Psoas muscle (tissue), 8 donors: ENCODE data around the gene TSPYL1. TPM values are rescaled to one million over a fixed set of nuclear protein-coding genes. Genes with fewer than 3 reads are reported as not detected.

Source experiments
- ATAC-seq, 4 donors: fragments of 200-7000 bp; cut with Tn5 transposase; one replicate each; pipeline ENCODE4 v1.9.1; 2020; ENCODE audit warnings: moderate library complexity in 3 of 4, mild to moderate bottlenecking in 2 of 4
- DNase-seq, 2 donors: peaks; one replicate each; pipeline ENCODE4 v3.0.0-alpha.2; 2020
- H3K27ac ChIP-seq: fragments of 200-600 bp; one replicate; pipeline ENCODE4 v1.8.0; 2022
- H3K27me3 ChIP-seq, 3 donors: fragments of 200-600 bp in 1 of 3; one replicate each; pipeline versions ENCODE4 v1.6.1 to v1.8.0; 2013 to 2022; ENCODE audit warnings: low read length in 2 of 3, mild to moderate bottlenecking in 2 of 3, moderate library complexity in 1 of 3; ENCODE audit not compliant: insufficient read depth in 3 of 3
- H3K36me3 ChIP-seq, 2 donors: fragments of 200-600 bp in 1 of 2; one replicate each; pipeline versions ENCODE4 v1.6.1 to v1.8.0; 2013 to 2022; ENCODE audit warnings: low read depth in 1 of 2, mild to moderate bottlenecking in 1 of 2, moderate library complexity in 1 of 2; ENCODE audit not compliant: insufficient read depth in 1 of 2
- H3K4me1 ChIP-seq: fragments of 200-600 bp; one replicate; pipeline ENCODE4 v1.8.0; 2022
- H3K4me3 ChIP-seq: fragments of 200-600 bp; one replicate; pipeline ENCODE4 v1.8.0; 2022; ENCODE audit warnings: mild to moderate bottlenecking
- H3K9me3 ChIP-seq: fragments of 200-600 bp; one replicate; pipeline ENCODE4 v1.8.0; 2022
- WGBS, 3 donors: extraction: QIAGEN DNeasy Blood & Tissue Kit; methylation state at CpG; one replicate each; pipeline versions ENCODE4 v1.1.6 to v1.1.7; 2013; 5-methylcytosine and 5-hydroxymethylcytosine counted together
- intact Hi-C, 2 donors: fragments of 100-400 bp; cut with DNase I; formaldehyde crosslinking; loops; one replicate each; pipeline versions ENCODE4 v1.11.0 to v1.14.2; 2022
- polyA plus RNA-seq, 3 donors: library from polyadenylated mRNA; stranded (reverse); fragments of 200-250 nt; gene quantifications; one replicate each; pipeline ENCODE4 v1.2.3, GENCODE V29; 2013
- total RNA-seq, 4 donors: library from RNA; stranded (reverse); fragmentation: NEBNext Ultra II Directional in 2 of 4; extraction: Animal tissue kit (Norgen Biotek cat#: 25700) in 2 of 4; gene quantifications; one replicate each; pipeline versions ENCODE4 v1.2.1 to v1.2.4, GENCODE V29; 2021 to 2023
- TF ChIP-seq, protein P1 (sequence below): fragments of 200-600 bp; IDR thresholded peaks from one replicate; pipeline ENCODE4 v1.8.0; 2022; ENCODE audit warnings: antibody characterized with exemption
- donor health status: healthy with polysubstance abuse.
- donor health status: DM: no; HTN: no; CAD: no; lungs with moderate emphysema.
- donor health status: Bipolar disorder and iron deficiency.
- donor health status: healthy.
- donor health status: DM: yes; HTN: yes; CAD: no.
- donor health status: DM: no; HTN: no; CAD: no.
- donor health status: DM: no; HTN: no; CAD: no.
- donor health status: DM: yes; HTN: yes; CAD: no.

TSPYL1 gene
- total and polyA plus RNA-seq, 7 donors, result 20.5 to 174 (median 96.3) TPM

DNA sequence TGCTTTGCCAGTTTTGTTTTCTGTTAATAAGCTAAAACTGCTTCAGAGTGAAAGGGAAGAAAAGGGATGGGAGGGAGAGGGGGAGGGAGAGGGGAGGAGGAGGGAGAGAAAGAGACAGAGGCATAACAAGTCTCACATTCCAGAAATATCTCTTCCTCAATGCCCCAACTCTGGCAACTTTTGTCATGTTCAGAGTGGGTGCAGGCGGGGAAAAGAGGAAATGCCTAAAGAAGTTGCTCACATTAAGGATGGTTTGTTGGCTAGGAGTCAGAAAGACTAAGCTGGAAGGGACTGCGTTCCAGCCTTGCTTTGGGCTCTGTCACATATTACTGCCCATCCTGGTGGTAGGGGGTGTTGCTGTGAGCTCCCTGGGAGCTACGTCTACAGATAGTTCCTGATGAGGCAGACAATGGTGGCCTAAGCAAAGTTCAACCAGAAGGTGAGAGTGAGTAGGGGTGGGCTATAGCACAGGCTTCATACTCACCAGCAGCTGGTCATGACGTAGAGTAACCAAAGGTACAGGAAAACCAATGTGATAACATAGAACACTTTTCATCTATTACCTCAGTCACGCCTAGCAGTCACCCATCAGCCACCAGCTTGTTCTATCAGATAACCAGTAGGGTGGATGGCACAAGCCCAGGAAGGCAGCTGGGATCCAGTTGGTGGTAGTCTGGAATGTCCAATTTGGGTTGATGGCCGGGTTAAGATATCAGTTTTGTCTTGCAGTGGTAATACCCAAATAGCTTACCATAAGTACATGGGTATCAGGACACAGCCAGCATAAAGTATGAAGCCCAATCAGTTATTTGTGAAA, 28.0 kb downstream of the TSPYL1 start:
- no peaks in the 10 kb centered on the region for H3K36me3 ChIP-seq
- 66 to 69% (median 67%) methylated on average over 6 of the region's 6 CpGs for WGBS, 3 donors
- H3K27ac ChIP-seq, result no peak overlapping the region
- ATAC-seq, result no peak
- H3K9me3 ChIP-seq, result no peaks in the 10 kb centered on the region
- TF ChIP-seq, protein P1, sequence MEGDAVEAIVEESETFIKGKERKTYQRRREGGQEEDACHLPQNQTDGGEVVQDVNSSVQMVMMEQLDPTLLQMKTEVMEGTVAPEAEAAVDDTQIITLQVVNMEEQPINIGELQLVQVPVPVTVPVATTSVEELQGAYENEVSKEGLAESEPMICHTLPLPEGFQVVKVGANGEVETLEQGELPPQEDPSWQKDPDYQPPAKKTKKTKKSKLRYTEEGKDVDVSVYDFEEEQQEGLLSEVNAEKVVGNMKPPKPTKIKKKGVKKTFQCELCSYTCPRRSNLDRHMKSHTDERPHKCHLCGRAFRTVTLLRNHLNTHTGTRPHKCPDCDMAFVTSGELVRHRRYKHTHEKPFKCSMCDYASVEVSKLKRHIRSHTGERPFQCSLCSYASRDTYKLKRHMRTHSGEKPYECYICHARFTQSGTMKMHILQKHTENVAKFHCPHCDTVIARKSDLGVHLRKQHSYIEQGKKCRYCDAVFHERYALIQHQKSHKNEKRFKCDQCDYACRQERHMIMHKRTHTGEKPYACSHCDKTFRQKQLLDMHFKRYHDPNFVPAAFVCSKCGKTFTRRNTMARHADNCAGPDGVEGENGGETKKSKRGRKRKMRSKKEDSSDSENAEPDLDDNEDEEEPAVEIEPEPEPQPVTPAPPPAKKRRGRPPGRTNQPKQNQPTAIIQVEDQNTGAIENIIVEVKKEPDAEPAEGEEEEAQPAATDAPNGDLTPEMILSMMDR, result no peak
- DNase-seq, result no peak
- H3K27me3 ChIP-seq, result no peaks in the 10 kb centered on the region
- intact Hi-C loops, result no loop called here
- H3K4me1 ChIP-seq, result peaks cover 24% of the 10 kb centered on the region
- no peak overlapping the region for H3K4me3 ChIP-seq

DNA sequence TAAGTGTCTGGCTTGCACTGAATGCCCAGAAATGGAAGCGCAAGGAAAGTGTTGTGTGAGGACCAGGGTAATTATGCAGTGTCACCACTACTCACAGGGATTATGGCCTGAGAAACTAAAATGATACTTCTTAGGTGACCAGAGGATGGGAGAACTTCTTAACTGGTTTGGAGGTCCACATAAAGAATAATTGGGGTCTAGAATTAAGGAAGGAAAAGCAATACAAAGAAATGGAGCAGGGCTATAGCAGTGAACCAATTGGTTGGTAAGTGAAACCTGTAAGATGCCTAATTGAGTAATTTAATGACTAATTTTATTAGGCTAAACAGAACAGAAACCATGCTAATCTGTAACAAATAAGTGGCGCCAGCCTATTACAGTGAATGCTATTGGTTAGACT, 31.2 kb downstream of the TSPYL1 start:
- Histone ChIP-seq H3K36me3 (peaks cover 2 to 14% of the 10 kb centered on the region in 2 donors), H3K4me3 (no peak overlapping the region), H3K4me1 (peaks cover 13% of the 10 kb centered on the region), H3K27me3 (no peaks in the 10 kb centered on the region), H3K27ac (no peak overlapping the region), H3K9me3 (no peaks in the 10 kb centered on the region)
- ATAC-seq (no peak), DNase-seq (no peak)
- WGBS, 3 donors, result 92 to 97% (median 94%) methylated on average over 2 of the region's 2 CpGs
- TF ChIP-seq, protein P1, result no peak
- intact Hi-C loops, result no loop called here

DNA sequence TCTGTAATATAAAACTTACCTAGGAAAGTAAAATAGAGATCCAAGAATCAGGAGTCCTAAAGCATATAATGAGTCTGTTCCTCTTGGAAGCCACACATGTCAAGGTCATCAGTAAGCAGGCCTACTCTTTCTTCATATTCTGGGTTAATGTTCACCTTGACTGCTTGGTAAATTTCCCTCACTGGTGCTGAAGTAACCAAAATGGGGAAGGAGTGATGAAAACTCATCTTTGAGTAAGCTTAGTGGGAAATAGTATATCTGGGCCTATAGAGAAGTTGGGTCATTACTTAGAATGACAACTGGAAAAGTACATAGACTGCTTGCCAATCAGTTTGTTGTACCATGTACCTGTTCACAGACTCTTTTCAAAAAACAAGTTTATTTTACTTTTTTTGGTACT, 32.4 kb downstream of the TSPYL1 start:
- TF ChIP-seq, protein P1, result no peak
- ATAC-seq (no peak), DNase-seq (no peak)
- no peaks in the 10 kb centered on the region for H3K27me3 ChIP-seq
- intact Hi-C loops, result no loop called here
- H3K4me1 ChIP-seq, result peaks cover 10% of the 10 kb centered on the region
- no peak overlapping the region for H3K27ac ChIP-seq
- no peaks in the 10 kb centered on the region for H3K9me3 ChIP-seq
- H3K36me3 ChIP-seq, result peaks cover 2 to 21% of the 10 kb centered on the region in 2 donors
- no peak overlapping the region for H3K4me3 ChIP-seq

DNA sequence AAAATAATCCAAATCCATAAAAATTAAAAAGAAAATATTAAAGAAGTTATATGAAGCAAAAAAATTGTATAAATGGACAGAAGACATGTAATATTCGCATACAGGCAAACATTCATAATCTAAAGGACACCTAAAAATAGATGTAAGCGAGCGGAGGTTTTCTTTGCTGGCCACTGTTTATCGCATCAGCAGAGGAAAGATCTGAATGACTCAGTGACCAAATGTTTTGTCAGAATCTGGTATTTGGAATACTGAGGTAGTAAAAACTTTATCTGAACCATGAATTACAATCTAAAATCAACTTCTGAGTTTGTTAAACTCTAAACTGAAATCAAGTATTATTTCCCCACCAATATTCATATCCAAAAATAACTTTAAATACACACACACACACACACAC, 33.6 kb downstream of the TSPYL1 start:
- intact Hi-C loops, result no loop called here
- whole genome bisulfite sequencing, 3 donors, result 92 to 94% (median 93%) methylated on average over 4 of the region's 4 CpGs
- Histone ChIP-seq H3K9me3 (no peaks in the 10 kb centered on the region), H3K4me3 (no peak overlapping the region), H3K4me1 (peaks cover 10% of the 10 kb centered on the region), H3K36me3 (peaks cover 2 to 21% of the 10 kb centered on the region in 2 donors), H3K27ac (no peak overlapping the region), H3K27me3 (no peaks in the 10 kb centered on the region)
- ATAC-seq, result no peak
- DNase-seq, result no peak
- TF ChIP-seq, protein P1, result no peak

DNA sequence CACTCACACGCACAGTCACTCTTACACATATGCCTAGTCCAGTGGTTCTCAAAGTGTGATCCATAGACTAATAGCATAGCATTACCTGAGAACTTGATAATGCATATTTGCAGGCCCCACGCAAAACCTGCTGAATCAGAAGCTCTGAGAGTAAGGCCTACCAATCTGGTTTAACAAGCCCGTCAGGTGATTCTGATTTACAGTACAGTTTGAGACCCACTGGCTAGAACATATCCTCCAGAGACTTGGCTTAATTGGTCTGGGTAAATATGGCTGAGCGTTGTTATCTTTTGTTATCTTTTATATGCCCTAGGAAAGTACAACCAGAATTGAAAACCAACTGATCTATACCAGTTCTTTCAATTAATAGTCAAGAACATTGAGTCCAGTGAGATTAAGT, 35.4 kb downstream of the TSPYL1 start:
- TF ChIP-seq, protein P1, result no peak
- intact Hi-C loops, result no loop called here
- Histone ChIP-seq H3K27ac (no peak overlapping the region), H3K9me3 (no peaks in the 10 kb centered on the region), H3K4me3 (no peak overlapping the region), H3K4me1 (no peaks in the 10 kb centered on the region), H3K36me3 (peaks cover 2 to 25% of the 10 kb centered on the region in 2 donors), H3K27me3 (no peaks in the 10 kb centered on the region)
- 89 to 96% (median 95%) methylated on average over 4 of the region's 4 CpGs for WGBS, 3 donors
- no peak for ATAC-seq
- DNase-seq, result no peak
